Endothelial cell of umbilical vein (primary cell): Measurements from ENCODE around the gene VCAN.

ENCODE experiments used
- CTCF ChIP-seq, 2 donors: IDR thresholded peaks; 1 replicate in 1 of 2; 2 replicates in 1 of 2; pipeline ENCODE4 v1.5.1; 2011; ENCODE audit warnings: low read length in 2 of 2, mild to moderate bottlenecking in 2 of 2, moderate library complexity in 2 of 2, control low read depth in 1 of 2, inconsistent platforms in 1 of 2, low read depth in 1 of 2; ENCODE audit not compliant: insufficient read depth in 1 of 2; ENCODE audit errors: extremely low read depth in 1 of 2
- POLR2A ChIP-seq: IDR thresholded peaks from 2 replicates; pipeline ENCODE4 v1.6.1; 2012; ENCODE audit warnings: low read depth, mild to moderate bottlenecking, control low read depth, low read length

- TF ChIP-seq CTCF (IDR thresholded peaks at IDR 0.05; ENCODE audit: extremely low read depth in 1 of 2, insufficient read depth in 1 of 2, low read depth in 1 of 2, low read length in 2 of 2) (no peak), POLR2A (no peak)
Measured at GRCh38 chr5:83559118-83559785, 87.7 kb downstream of the VCAN start.
